HG02642 (cell line): ENCODE measurements around the gene MICAL2.

Source experiments
- ATAC-seq: cut with Tn5 transposase; IDR thresholded peaks from one replicate; pipeline ENCODE4 v1.9.1; 2021; ENCODE audit warnings: mild to moderate bottlenecking; ENCODE audit not compliant: unreplicated experiment, poor library complexity

The MICAL2 gene

GRCh38 chr11:12276831-12277475, 166.6 kb downstream of the MICAL2 start:
- no peak for ATAC-seq

- ATAC-seq = no peak
Observed at GRCh38 chr11:12278766-12279671, 168.6 kb downstream of the MICAL2 start.

DNA sequence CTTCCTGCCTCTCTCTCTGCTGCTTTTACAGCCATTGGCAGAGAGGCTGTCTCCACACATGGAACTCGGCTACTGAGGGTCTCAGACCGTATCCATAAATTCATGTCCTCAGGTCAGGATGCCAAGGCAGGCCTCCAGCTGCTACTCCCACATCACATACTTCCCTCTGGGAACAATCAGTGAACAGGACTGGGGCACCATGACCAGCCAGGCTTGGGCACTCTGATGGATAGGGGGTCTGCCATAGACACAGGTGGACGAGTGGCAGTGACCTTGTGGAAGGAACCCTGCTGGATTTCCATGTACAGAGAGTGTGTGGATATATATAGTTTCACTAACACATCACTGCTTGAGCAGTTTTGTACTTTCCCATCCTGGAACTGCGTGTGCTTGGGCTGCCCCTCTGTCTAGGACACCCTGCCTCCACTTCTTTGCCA, 169.3 kb downstream of the MICAL2 start:
- ATAC-seq = no peak

- no peak for ATAC-seq
Observed at GRCh38 chr11:12280199-12280837, 169.9 kb downstream of the MICAL2 start.

- no peak for ATAC-seq
Observed at GRCh38 chr11:12280838-12281565, 170.6 kb downstream of the MICAL2 start.

DNA sequence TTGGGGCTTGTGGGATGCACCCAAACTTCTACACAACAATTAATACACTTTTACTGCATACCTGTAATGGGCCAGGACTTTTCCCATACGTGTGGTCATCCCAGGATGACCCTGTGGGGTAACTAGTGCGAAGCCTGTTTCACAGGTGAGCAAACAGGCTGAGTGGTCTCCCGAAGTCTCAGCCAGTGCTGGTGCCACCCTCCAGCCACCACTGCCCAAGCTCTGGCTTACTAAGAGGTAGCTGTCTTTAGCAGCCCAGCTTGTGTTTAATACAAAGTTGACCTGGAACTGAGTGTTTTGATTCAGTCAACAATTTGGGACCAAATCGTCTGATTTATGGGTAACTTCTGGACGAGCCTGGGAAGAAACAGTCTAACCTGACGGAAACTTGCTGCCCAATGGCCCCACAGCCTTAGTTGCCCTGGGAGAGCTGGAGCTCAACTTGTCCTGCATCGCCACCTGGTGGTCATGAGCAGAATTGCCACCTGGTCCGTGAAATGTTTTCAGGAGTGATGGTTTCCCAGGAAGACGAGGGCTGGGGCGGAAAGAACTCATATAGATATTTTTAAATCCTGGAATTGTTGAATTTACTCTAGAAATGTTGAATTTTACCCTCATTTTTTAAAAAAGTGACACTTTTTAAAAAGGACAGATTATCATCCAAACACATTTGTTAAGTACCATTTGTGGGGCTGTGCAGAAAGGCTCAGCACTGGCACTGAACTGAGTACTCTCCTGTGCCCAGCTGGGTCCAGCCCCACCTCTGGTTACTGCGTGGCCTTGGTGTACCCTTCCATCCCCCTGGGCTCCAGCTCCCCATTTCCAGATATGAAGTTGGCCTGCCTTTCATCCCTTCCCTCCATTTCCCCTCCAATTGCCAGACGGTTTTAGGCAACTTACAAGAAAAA, 171.4 kb downstream of the MICAL2 start:
- ATAC-seq = no peak

- ATAC-seq = no peak
Observed at GRCh38 chr11:12282676-12283075, 172.3 kb downstream of the MICAL2 start.

- no peak for ATAC-seq
Observed at GRCh38 chr11:12284316-12285050, 174.1 kb downstream of the MICAL2 start.

DNA sequence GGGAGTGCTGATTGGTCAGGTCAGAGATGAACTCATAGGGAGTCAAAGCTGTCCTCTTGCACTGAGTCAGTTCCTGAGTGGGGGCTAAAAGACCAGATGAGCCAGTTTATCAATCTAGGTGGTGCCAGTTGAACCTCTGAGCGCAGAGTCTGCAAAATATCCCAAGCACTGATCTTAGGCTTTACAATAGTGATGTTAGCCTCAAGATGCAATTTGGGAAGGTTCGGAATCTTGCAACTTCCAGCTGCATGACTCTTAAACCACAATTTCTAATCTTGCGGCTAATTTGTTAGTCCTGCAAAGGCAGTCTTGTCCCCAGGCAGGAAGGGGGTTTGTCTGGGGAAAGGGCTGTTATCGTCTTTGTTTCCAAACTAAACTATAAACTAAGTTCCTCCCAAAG, 174.7 kb downstream of the MICAL2 start:
- no peak for ATAC-seq

- no peak for ATAC-seq
Observed at GRCh38 chr11:12285811-12286222, 175.4 kb downstream of the MICAL2 start.

- ATAC-seq = no peak
Observed at GRCh38 chr11:12286606-12287005, 176.2 kb downstream of the MICAL2 start.

GRCh38 chr11:12287009-12287373, 176.6 kb downstream of the MICAL2 start:
- ATAC-seq = no peak

GRCh38 chr11:12287374-12288211, 177.2 kb downstream of the MICAL2 start:
- no peak for ATAC-seq

- no peak for ATAC-seq
Observed at GRCh38 chr11:12288212-12288930, 178.0 kb downstream of the MICAL2 start.

GRCh38 chr11:12288931-12289666, 178.7 kb downstream of the MICAL2 start:
- no peak for ATAC-seq

DNA sequence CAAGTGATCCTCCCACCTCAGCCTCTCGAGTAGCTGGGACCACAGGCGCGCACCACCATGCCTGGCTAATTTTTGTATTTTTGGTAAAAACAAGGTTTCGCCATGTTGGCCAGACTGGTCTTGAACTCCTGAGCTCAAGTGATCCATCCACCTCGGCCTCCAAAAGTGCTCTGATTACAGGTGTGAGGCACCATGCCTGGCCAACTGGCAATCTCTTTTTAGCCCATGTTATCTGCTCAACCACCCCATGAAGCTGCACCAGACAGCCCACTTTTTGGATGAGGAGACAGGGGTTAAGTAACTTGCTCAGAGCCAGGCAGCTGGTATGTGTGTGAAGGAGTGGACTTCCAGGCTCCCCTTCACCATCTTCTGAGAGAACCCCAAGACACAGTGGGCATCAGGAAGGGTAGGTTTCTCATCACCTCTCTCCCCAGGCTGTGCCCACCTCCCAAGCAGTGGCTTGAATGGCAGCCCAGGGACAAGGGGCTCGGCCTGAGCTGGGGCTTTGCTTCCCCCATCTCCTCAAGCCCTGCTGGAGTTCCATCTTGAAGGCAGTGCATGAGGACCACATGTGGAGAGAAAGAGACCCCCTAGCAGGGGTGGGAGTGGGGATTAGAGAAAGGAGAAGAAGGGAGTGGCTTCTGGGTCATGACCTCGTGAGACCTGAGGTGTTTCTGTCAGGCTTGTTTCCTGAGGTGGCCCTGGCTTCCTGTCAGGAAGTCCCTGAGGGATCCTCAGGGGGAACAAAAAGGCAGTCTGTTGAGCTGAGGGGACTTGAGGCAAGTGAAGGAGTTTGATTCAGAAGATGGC, 179.5 kb downstream of the MICAL2 start:
- ATAC-seq = no peak
